WTC11 (cell line): ENCODE results near the gene RPL41. TPM values are rescaled to one million over a fixed set of nuclear protein-coding genes. Genes with fewer than 3 reads are reported as not detected.
A peak's percentile ranks its signal among the peaks of the same experiment; 100 is the strongest.

Experiments
- ELF4 ChIP-seq: sonication (generic); formaldehyde crosslinking; IDR thresholded peaks from 2 replicates; pipeline ENCODE4 v1.8.1; 2022; ENCODE audit warnings: low read depth, mild to moderate bottlenecking, moderate library complexity, missing genetic modification reagents
- EMX1 ChIP-seq: fragments of 250-450 bp; sonication (Bioruptor Pico); IDR thresholded peaks from 2 replicates; pipeline ENCODE4 v1.8.0; 2021; ENCODE audit warnings: mild to moderate bottlenecking
- FOXJ3 ChIP-seq: sonication (generic); formaldehyde crosslinking; IDR thresholded peaks from 2 replicates; pipeline ENCODE4 v1.9.0; 2021; ENCODE audit warnings: missing genetic modification reagents, mild to moderate bottlenecking, borderline replicate concordance
- FOXP1 ChIP-seq: sonication (generic); formaldehyde crosslinking; IDR thresholded peaks from 2 replicates; pipeline ENCODE4 v1.8.0; 2022; ENCODE audit warnings: missing genetic modification reagents, mild to moderate bottlenecking, moderate library complexity, borderline replicate concordance
- JAZF1 ChIP-seq: fragments of 250-450 bp; sonication (Bioruptor Pico); IDR thresholded peaks from 2 replicates; pipeline ENCODE4 v1.9.0; 2021; ENCODE audit warnings: moderate library complexity, mild to moderate bottlenecking, inconsistent platforms
- JUN ChIP-seq: sonication (generic); formaldehyde crosslinking; IDR thresholded peaks from 2 replicates; pipeline ENCODE4 v1.8.0; 2023; ENCODE audit warnings: mild to moderate bottlenecking, missing genetic modification reagents
- MXD4 ChIP-seq: fragments of 250-450 bp; sonication (Bioruptor Pico); IDR thresholded peaks from 2 replicates; pipeline ENCODE4 v1.8.0; 2021; ENCODE audit warnings: mild to moderate bottlenecking, moderate library complexity, borderline replicate concordance
- MYBL2 ChIP-seq: sonication (generic); formaldehyde crosslinking; IDR thresholded peaks from 2 replicates; pipeline ENCODE4 v1.8.1; 2023; ENCODE audit warnings: mild to moderate bottlenecking, moderate library complexity, missing genetic modification reagents
- SOX15 ChIP-seq: fragments of 250-450 bp; sonication (Bioruptor Pico); IDR thresholded peaks from 2 replicates; pipeline ENCODE4 v1.9.0; 2021; ENCODE audit warnings: mild to moderate bottlenecking
- TEAD4 ChIP-seq: sonication (generic); formaldehyde crosslinking; IDR thresholded peaks from 2 replicates; pipeline ENCODE4 v1.8.0; 2022; ENCODE audit warnings: mild to moderate bottlenecking, missing genetic modification reagents
- TP53 ChIP-seq: sonication (generic); formaldehyde crosslinking; IDR thresholded peaks from 2 replicates; pipeline ENCODE4 v1.8.1; 2023; ENCODE audit warnings: mild to moderate bottlenecking, missing genetic modification reagents
- ZNF138 ChIP-seq: sonication (generic); formaldehyde crosslinking; conservative IDR thresholded peaks from 2 replicates; pipeline ENCODE4 v1.8.1; 2022; ENCODE audit warnings: mild to moderate bottlenecking, moderate library complexity, missing genetic modification reagents
- ZNF416 ChIP-seq: fragments of 250-450 bp; sonication (Bioruptor Pico); IDR thresholded peaks from 2 replicates; pipeline ENCODE4 v1.9.0; 2021; ENCODE audit warnings: mild to moderate bottlenecking, inconsistent platforms
- ZNF423 ChIP-seq: fragments of 250-450 bp; sonication (Bioruptor Pico); IDR thresholded peaks from 2 replicates; pipeline ENCODE4 v2.1.2; 2022; ENCODE audit warnings: mild to moderate bottlenecking, moderate library complexity
- ZNF671 ChIP-seq: fragments of 250-450 bp; sonication (Bioruptor Pico); IDR thresholded peaks from 2 replicates; pipeline ENCODE4 v1.8.0; 2021; ENCODE audit warnings: mild to moderate bottlenecking
- total RNA-seq: library from RNA; stranded (reverse); gene quantifications from 3 replicates; pipeline ENCODE4 v1.2.3, GENCODE V29; 2021
- TF ChIP-seq, protein P1 (sequence below): sonication (generic); formaldehyde crosslinking; IDR thresholded peaks from 2 replicates; pipeline ENCODE4 v1.8.1; 2023; ENCODE audit warnings: mild to moderate bottlenecking, missing genetic modification reagents, borderline replicate concordance
- TF ChIP-seq, protein P2 (sequence below): fragments of 250-450 bp; sonication (Bioruptor Pico); IDR thresholded peaks from 2 replicates; pipeline ENCODE4 v1.9.0; 2021; ENCODE audit warnings: moderate library complexity, mild to moderate bottlenecking, inconsistent platforms, borderline replicate concordance
- TF ChIP-seq, protein P3 (sequence below): sonication (generic); formaldehyde crosslinking; IDR thresholded peaks from 2 replicates; pipeline ENCODE4 v1.8.1; 2023; ENCODE audit warnings: mild to moderate bottlenecking, moderate library complexity, missing genetic modification reagents
- TF ChIP-seq, protein P4 (sequence below): fragments of 250-450 bp; sonication (Bioruptor Pico); IDR thresholded peaks from 2 replicates; pipeline ENCODE4 v1.9.0; 2021; ENCODE audit warnings: mild to moderate bottlenecking, borderline replicate concordance
- TF ChIP-seq, protein P5 (sequence below): sonication (generic); formaldehyde crosslinking; conservative IDR thresholded peaks from 2 replicates; pipeline ENCODE4 v1.8.1; 2023; ENCODE audit warnings: mild to moderate bottlenecking, low read depth, missing genetic modification reagents, moderate library complexity
- TF ChIP-seq, protein P6 (sequence below): sonication (generic); formaldehyde crosslinking; IDR thresholded peaks from 2 replicates; pipeline ENCODE4 v1.8.1; 2022; ENCODE audit warnings: mild to moderate bottlenecking, moderate library complexity, missing genetic modification reagents
- TF ChIP-seq, protein P7 (sequence below): fragments of 250-450 bp; sonication (Bioruptor Pico); IDR thresholded peaks from 2 replicates; pipeline ENCODE4 v1.9.0; 2021; ENCODE audit warnings: mild to moderate bottlenecking

Gene RPL41
- total RNA-seq, 1 experiment from 2014 or later, result 4,004 TPM

DNA sequence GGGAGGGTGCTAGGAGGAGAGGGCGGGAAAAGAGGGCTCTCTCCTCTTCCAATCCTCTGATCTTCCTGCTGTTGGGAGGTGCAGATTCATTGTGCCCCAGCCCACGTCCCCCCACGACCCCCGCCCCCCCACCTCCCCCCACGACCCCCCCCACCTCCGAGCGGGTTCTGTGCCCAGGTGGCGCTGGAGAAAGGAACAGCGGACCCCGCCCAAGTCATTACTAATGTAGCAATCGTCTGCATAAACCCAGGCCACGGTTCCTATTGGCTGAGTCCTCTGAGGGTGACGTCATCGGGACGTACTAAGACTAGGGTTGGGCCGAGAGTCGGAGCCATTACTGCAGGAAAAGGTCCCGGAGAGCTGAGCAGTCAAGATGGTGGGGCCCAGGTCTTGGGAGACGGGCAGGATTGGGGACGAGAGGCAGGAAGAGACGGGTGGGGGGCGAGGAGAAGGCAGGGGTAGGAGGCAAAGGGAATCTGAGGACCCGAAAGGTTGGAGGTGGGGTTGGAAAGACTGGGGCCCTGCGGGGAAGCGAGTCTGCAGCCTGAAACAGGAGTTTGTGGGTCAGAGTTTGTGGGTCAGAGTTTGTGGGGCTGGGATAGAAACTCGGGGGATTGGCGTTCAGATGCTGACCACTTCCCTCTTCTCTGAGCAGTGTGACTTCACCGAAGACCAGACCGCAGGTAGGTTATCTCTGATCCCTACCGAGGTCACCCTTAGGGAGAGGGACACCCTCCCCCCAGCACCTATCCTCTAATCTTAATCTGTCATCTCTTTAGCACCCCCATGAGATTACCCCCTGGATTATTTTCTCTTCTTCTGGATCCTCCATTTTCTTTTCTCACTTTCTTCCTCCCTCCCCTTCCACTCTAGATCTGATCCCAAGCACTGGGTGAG lies 41.8 kb downstream of the RPL41 start, which contains the start of gene MYL6 (continued):
- TF ChIP-seq, protein P1, sequence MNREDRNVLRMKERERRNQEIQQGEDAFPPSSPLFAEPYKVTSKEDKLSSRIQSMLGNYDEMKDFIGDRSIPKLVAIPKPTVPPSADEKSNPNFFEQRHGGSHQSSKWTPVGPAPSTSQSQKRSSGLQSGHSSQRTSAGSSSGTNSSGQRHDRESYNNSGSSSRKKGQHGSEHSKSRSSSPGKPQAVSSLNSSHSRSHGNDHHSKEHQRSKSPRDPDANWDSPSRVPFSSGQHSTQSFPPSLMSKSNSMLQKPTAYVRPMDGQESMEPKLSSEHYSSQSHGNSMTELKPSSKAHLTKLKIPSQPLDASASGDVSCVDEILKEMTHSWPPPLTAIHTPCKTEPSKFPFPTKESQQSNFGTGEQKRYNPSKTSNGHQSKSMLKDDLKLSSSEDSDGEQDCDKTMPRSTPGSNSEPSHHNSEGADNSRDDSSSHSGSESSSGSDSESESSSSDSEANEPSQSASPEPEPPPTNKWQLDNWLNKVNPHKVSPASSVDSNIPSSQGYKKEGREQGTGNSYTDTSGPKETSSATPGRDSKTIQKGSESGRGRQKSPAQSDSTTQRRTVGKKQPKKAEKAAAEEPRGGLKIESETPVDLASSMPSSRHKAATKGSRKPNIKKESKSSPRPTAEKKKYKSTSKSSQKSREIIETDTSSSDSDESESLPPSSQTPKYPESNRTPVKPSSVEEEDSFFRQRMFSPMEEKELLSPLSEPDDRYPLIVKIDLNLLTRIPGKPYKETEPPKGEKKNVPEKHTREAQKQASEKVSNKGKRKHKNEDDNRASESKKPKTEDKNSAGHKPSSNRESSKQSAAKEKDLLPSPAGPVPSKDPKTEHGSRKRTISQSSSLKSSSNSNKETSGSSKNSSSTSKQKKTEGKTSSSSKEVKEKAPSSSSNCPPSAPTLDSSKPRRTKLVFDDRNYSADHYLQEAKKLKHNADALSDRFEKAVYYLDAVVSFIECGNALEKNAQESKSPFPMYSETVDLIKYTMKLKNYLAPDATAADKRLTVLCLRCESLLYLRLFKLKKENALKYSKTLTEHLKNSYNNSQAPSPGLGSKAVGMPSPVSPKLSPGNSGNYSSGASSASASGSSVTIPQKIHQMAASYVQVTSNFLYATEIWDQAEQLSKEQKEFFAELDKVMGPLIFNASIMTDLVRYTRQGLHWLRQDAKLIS (CRISPR knock-in tag), result 0 out of 2 replicates have a peak, but pooled peaks have one; percentile 75
- TF ChIP-seq TP53 (CRISPR knock-in tag) (no peak), TEAD4 (CRISPR knock-in tag) (no peak), ZNF423 (CRISPR knock-in tag) (no peak), MYBL2 (CRISPR knock-in tag) (no peak), EMX1 (peak; percentile 94), ZNF671 (peak; percentile 90), ZNF138 (CRISPR knock-in tag) (no peak), JAZF1 (CRISPR knock-in tag) (no peak), ELF4 (CRISPR knock-in tag) (no peak), SOX15 (CRISPR knock-in tag) (peak; percentile 69; the same call in 1 of the 2 replicates), ZNF416 (peak; percentile 97), FOXP1 (CRISPR knock-in tag) (peak; percentile 77), FOXJ3 (no peak), MXD4 (no peak), JUN (CRISPR knock-in tag) (no peak; the same call in 1 of the 2 replicates)
- TF ChIP-seq, protein P2, sequence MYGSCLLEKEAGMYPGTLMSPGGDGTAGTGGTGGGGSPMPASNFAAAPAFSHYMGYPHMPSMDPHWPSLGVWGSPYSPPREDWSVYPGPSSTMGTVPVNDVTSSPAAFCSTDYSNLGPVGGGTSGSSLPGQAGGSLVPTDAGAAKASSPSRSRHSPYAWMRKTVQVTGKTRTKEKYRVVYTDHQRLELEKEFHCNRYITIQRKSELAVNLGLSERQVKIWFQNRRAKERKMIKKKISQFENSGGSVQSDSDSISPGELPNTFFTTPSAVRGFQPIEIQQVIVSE (CRISPR knock-in tag), result peak; percentile 49; the same call in 1 of the 2 replicates
- TF ChIP-seq, protein P3, sequence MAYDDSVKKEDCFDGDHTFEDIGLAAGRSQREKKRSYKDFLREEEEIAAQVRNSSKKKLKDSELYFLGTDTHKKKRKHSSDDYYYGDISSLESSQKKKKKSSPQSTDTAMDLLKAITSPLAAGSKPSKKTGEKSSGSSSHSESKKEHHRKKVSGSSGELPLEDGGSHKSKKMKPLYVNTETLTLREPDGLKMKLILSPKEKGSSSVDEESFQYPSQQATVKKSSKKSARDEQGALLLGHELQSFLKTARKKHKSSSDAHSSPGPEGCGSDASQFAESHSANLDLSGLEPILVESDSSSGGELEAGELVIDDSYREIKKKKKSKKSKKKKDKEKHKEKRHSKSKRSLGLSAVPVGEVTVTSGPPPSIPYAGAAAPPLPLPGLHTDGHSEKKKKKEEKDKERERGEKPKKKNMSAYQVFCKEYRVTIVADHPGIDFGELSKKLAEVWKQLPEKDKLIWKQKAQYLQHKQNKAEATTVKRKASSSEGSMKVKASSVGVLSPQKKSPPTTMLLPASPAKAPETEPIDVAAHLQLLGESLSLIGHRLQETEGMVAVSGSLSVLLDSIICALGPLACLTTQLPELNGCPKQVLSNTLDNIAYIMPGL (CRISPR knock-in tag), result no peak
- TF ChIP-seq, protein P4, sequence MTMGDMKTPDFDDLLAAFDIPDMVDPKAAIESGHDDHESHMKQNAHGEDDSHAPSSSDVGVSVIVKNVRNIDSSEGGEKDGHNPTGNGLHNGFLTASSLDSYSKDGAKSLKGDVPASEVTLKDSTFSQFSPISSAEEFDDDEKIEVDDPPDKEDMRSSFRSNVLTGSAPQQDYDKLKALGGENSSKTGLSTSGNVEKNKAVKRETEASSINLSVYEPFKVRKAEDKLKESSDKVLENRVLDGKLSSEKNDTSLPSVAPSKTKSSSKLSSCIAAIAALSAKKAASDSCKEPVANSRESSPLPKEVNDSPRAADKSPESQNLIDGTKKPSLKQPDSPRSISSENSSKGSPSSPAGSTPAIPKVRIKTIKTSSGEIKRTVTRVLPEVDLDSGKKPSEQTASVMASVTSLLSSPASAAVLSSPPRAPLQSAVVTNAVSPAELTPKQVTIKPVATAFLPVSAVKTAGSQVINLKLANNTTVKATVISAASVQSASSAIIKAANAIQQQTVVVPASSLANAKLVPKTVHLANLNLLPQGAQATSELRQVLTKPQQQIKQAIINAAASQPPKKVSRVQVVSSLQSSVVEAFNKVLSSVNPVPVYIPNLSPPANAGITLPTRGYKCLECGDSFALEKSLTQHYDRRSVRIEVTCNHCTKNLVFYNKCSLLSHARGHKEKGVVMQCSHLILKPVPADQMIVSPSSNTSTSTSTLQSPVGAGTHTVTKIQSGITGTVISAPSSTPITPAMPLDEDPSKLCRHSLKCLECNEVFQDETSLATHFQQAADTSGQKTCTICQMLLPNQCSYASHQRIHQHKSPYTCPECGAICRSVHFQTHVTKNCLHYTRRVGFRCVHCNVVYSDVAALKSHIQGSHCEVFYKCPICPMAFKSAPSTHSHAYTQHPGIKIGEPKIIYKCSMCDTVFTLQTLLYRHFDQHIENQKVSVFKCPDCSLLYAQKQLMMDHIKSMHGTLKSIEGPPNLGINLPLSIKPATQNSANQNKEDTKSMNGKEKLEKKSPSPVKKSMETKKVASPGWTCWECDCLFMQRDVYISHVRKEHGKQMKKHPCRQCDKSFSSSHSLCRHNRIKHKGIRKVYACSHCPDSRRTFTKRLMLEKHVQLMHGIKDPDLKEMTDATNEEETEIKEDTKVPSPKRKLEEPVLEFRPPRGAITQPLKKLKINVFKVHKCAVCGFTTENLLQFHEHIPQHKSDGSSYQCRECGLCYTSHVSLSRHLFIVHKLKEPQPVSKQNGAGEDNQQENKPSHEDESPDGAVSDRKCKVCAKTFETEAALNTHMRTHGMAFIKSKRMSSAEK (CRISPR knock-in tag), result peak; percentile 97
- TF ChIP-seq, protein P5, sequence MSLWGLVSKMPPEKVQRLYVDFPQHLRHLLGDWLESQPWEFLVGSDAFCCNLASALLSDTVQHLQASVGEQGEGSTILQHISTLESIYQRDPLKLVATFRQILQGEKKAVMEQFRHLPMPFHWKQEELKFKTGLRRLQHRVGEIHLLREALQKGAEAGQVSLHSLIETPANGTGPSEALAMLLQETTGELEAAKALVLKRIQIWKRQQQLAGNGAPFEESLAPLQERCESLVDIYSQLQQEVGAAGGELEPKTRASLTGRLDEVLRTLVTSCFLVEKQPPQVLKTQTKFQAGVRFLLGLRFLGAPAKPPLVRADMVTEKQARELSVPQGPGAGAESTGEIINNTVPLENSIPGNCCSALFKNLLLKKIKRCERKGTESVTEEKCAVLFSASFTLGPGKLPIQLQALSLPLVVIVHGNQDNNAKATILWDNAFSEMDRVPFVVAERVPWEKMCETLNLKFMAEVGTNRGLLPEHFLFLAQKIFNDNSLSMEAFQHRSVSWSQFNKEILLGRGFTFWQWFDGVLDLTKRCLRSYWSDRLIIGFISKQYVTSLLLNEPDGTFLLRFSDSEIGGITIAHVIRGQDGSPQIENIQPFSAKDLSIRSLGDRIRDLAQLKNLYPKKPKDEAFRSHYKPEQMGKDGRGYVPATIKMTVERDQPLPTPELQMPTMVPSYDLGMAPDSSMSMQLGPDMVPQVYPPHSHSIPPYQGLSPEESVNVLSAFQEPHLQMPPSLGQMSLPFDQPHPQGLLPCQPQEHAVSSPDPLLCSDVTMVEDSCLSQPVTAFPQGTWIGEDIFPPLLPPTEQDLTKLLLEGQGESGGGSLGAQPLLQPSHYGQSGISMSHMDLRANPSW (CRISPR knock-in tag), result no peak
- TF ChIP-seq, protein P6, sequence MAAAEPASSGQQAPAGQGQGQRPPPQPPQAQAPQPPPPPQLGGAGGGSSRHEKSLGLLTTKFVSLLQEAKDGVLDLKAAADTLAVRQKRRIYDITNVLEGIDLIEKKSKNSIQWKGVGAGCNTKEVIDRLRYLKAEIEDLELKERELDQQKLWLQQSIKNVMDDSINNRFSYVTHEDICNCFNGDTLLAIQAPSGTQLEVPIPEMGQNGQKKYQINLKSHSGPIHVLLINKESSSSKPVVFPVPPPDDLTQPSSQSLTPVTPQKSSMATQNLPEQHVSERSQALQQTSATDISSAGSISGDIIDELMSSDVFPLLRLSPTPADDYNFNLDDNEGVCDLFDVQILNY (CRISPR knock-in tag), result no peak
- TF ChIP-seq, protein P7, sequence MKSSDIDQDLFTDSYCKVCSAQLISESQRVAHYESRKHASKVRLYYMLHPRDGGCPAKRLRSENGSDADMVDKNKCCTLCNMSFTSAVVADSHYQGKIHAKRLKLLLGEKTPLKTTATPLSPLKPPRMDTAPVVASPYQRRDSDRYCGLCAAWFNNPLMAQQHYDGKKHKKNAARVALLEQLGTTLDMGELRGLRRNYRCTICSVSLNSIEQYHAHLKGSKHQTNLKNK (CRISPR knock-in tag), result peak; percentile 87
